GM18520 (cell line): ENCODE results near the gene AMACR.
"Not testable (repeated sequence)": the region's sequence is repeated elsewhere in the genome, so short reads cannot be mapped to it uniquely, and the experiment has no call there.

Experiments used
- ATAC-seq: cut with Tn5 transposase; IDR thresholded peaks from one replicate; pipeline ENCODE4 v1.9.1; 2021; ENCODE audit not compliant: unreplicated experiment

AMACR gene

GRCh38 chr5:34037726-34038125, 29.9 kb upstream of the AMACR start:
- no peak for ATAC-seq

GRCh38 chr5:34035756-34036155, 27.9 kb upstream of the AMACR start:
- ATAC-seq, result no peak

- no peak for ATAC-seq
These were observed 26.9 kb upstream of the AMACR start for GRCh38 chr5:34034534-34035327.

- ATAC-seq, result no peak
These were observed 24.1 kb upstream of the AMACR start for GRCh38 chr5:34031966-34032365.

- ATAC-seq, result no peak
These were observed 23.3 kb upstream of the AMACR start for GRCh38 chr5:34031117-34031516.

GRCh38 chr5:34030585-34030984, 22.7 kb upstream of the AMACR start:
- not testable (repeated sequence) for ATAC-seq

GRCh38 chr5:34030048-34030447, 22.2 kb upstream of the AMACR start:
- no peak for ATAC-seq

- ATAC-seq, result no peak
These were observed 20.5 kb upstream of the AMACR start for GRCh38 chr5:34028349-34028748.

GRCh38 chr5:34026089-34026761, 18.4 kb upstream of the AMACR start:
- ATAC-seq, result no peak

- ATAC-seq, result no peak
These were observed 14.4 kb upstream of the AMACR start for GRCh38 chr5:34022121-34022705.

GRCh38 chr5:34021334-34021733, 13.5 kb upstream of the AMACR start:
- ATAC-seq, result no peak

- ATAC-seq, result no peak
These were observed 12.9 kb upstream of the AMACR start for GRCh38 chr5:34020726-34021125.

GRCh38 chr5:34017254-34017653, 9.4 kb upstream of the AMACR start:
- ATAC-seq, result no peak

- no peak for ATAC-seq
These were observed 8.9 kb upstream of the AMACR start for GRCh38 chr5:34016750-34017149.

GRCh38 chr5:34016222-34016621, 8.4 kb upstream of the AMACR start:
- ATAC-seq, result no peak

GRCh38 chr5:34015120-34015822, 7.4 kb upstream of the AMACR start:
- ATAC-seq, result no peak

GRCh38 chr5:34014626-34015025, 6.8 kb upstream of the AMACR start:
- ATAC-seq, result no peak

GRCh38 chr5:34013547-34013946, 5.7 kb upstream of the AMACR start:
- ATAC-seq, result no peak

- no peak for ATAC-seq
These were observed 4.9 kb upstream of the AMACR start for GRCh38 chr5:34012791-34013190.

- ATAC-seq, result no peak
These were observed 3.7 kb upstream of the AMACR start for GRCh38 chr5:34011536-34011935.

- ATAC-seq, result not testable (repeated sequence)
These were observed 2.3 kb upstream of the AMACR start for GRCh38 chr5:34010146-34010545.

- ATAC-seq, result no peak
These were observed 1.8 kb upstream of the AMACR start for GRCh38 chr5:34009610-34010009.
